Neural cell (in vitro differentiated cells): ENCODE data around the gene CSF2RB. TPM values are rescaled to one million over a fixed set of nuclear protein-coding genes. Genes with fewer than 3 reads are reported as not detected.
A peak's percentile ranks its signal among the peaks of the same experiment; 100 is the strongest.

ENCODE experiments used
- H2AFZ ChIP-seq: fragments of 200-600, 300-800 bp; sonication (generic), shearing (Covaris generic); 2 replicates; pipeline ENCODE4 v1.6.0; 2014; ENCODE audit warnings: low read depth, mild to moderate bottlenecking, antibody characterized with exemption, low read length, moderate library complexity
- H3F3A ChIP-seq: fragments of 200-600 bp; shearing (Covaris generic); 2 replicates; pipeline ENCODE4 v1.6.1; 2016; ENCODE audit warnings: mild to moderate bottlenecking, moderate library complexity, mixed read lengths, antibody characterized with exemption, low read length; ENCODE audit not compliant: insufficient read depth, poor library complexity, severe bottlenecking
- H3K27ac ChIP-seq: fragments of 200-600, 300-800 bp; sonication (generic), shearing (Covaris generic); 2 replicates; pipeline ENCODE4 v1.5.1; 2014; ENCODE audit warnings: mild to moderate bottlenecking, low read length, moderate library complexity
- H3K27me3 ChIP-seq: fragments of 300-800, 200-600 bp; sonication (generic), shearing (Covaris generic); 2 replicates; pipeline ENCODE4 v1.6.0; 2014; ENCODE audit warnings: mild to moderate bottlenecking, low read depth, low read length, moderate library complexity; ENCODE audit not compliant: insufficient read depth
- H3K36me3 ChIP-seq: fragments of 300-800, 200-600 bp; sonication (generic), shearing (Covaris generic); 2 replicates; pipeline ENCODE4 v1.5.1; 2014; ENCODE audit warnings: mild to moderate bottlenecking, antibody characterized with exemption, low read length, moderate library complexity; ENCODE audit not compliant: insufficient read depth
- H3K4me2 ChIP-seq: fragments of 300-800, 200-600 bp; sonication (generic), shearing (Covaris generic); 2 replicates; pipeline ENCODE4 v1.6.0; 2014; ENCODE audit warnings: mild to moderate bottlenecking, low read length
- H3K4me3 ChIP-seq: fragments of 300-800, 200-600 bp; sonication (generic), shearing (Covaris generic); 2 replicates; pipeline ENCODE4 v1.5.1; 2014; ENCODE audit warnings: mild to moderate bottlenecking, low read length, moderate library complexity
- H3K79me2 ChIP-seq: fragments of 200-600 bp; shearing (Covaris generic); replicated peaks from 2 replicates; pipeline ENCODE4 v1.6.0; 2014; ENCODE audit warnings: mild to moderate bottlenecking, low read length, moderate library complexity; ENCODE audit not compliant: insufficient read depth
- H3K9ac ChIP-seq: fragments of 300-800, 200-600 bp; sonication (generic), shearing (Covaris generic); 2 replicates; pipeline ENCODE4 v1.6.1; 2016; ENCODE audit warnings: mild to moderate bottlenecking, low read length, mixed read lengths
- H3K9me2 ChIP-seq: fragments of 200-600 bp; shearing (Covaris generic); 2 replicates; pipeline ENCODE4 v1.6.1; 2016; ENCODE audit warnings: mild to moderate bottlenecking, low read length, mixed read lengths; ENCODE audit not compliant: insufficient read depth
- H3K9me3 ChIP-seq: fragments of 200-600, 300-800 bp; sonication (generic), shearing (Covaris generic); 2 replicates; pipeline ENCODE4 v1.6.1; 2016; ENCODE audit warnings: mild to moderate bottlenecking, mixed run types, low read length, moderate library complexity, mixed read lengths
- H4K20me1 ChIP-seq: fragments of 200-600 bp; shearing (Covaris generic); 2 replicates; pipeline ENCODE4 v1.6.1; 2016; ENCODE audit warnings: mild to moderate bottlenecking, mixed run types; ENCODE audit not compliant: insufficient read depth
- EP300 ChIP-seq: fragments of 450-650 bp; conservative IDR thresholded peaks from 2 replicates; pipeline ENCODE4 v1.6.1; 2014; ENCODE audit warnings: antibody characterized with exemption, mild to moderate bottlenecking, moderate library complexity; ENCODE audit not compliant: poor library complexity, severe bottlenecking
- EZH2 ChIP-seq: fragments of 200-600, 300-800 bp; shearing (Covaris generic), sonication (generic); IDR thresholded peaks from 2 replicates; pipeline ENCODE4 v1.6.1; 2014; ENCODE audit warnings: antibody characterized with exemption, low read length, borderline replicate concordance, mild to moderate bottlenecking; ENCODE audit not compliant: insufficient read depth, poor library complexity, severe bottlenecking
- MXI1 ChIP-seq: fragments of 450-650 bp; conservative IDR thresholded peaks from 2 replicates; pipeline ENCODE4 v1.6.1; 2014; ENCODE audit warnings: antibody characterized with exemption, mild to moderate bottlenecking; ENCODE audit not compliant: poor library complexity, severe bottlenecking
- POLR2AphosphoS5 ChIP-seq: IDR thresholded peaks from 2 replicates; pipeline ENCODE4 v1.6.1; 2012
- RAD21 ChIP-seq: fragments of 450-650 bp; conservative IDR thresholded peaks from 2 replicates; pipeline ENCODE4 v1.6.1; 2014; ENCODE audit warnings: antibody characterized with exemption, mild to moderate bottlenecking, moderate library complexity
- SMC3 ChIP-seq: fragments of 450-650 bp; conservative IDR thresholded peaks from 2 replicates; pipeline ENCODE4 v1.6.1; 2014; ENCODE audit warnings: antibody characterized with exemption, mild to moderate bottlenecking, moderate library complexity; ENCODE audit not compliant: poor library complexity
- TAF1 ChIP-seq: IDR thresholded peaks from 2 replicates; pipeline ENCODE4 v1.6.1; 2012; ENCODE audit warnings: low read depth
- polyA plus RNA-seq: library from polyadenylated mRNA; depleted of rRNA; stranded (reverse); fragments of >200 nt; gene quantifications from 2 replicates; pipeline ENCODE4 v1.2.3, GENCODE V29; 2014
- TF ChIP-seq, protein P1 (sequence below): IDR thresholded peaks from 2 replicates; pipeline ENCODE4 v1.6.1; 2012; ENCODE audit warnings: borderline replicate concordance
- TF ChIP-seq, protein P2 (sequence below): fragments of 450-650 bp; IDR thresholded peaks from 2 replicates; pipeline ENCODE4 v1.5.1; 2014; ENCODE audit warnings: antibody characterized with exemption, mild to moderate bottlenecking, moderate library complexity; ENCODE audit not compliant: poor library complexity, severe bottlenecking

The CSF2RB gene
- polyA plus RNA-seq, 1 donor from 2014 or later: not detected

GRCh38 chr22:36873614-36874308, 39.7 kb upstream of the CSF2RB start:
- Histone ChIP-seq H3K27ac (no peak overlapping the region), H2AFZ (no peak overlapping the region), H3F3A (no peaks in the 10 kb centered on the region), H3K79me2 (no peaks in the 10 kb centered on the region), H3K9me2 (no peaks in the 10 kb centered on the region), H3K27me3 (no peaks in the 10 kb centered on the region), H4K20me1 (no peaks in the 10 kb centered on the region), H3K4me3 (no peak overlapping the region), H3K9ac (no peak overlapping the region), H3K36me3 (no peaks in the 10 kb centered on the region), H3K4me2 (no peak overlapping the region), H3K9me3 (no peaks in the 10 kb centered on the region)
- TF ChIP-seq EZH2 (no peak), TAF1 (no peak), EP300 (no peak)
- TF ChIP-seq, protein P1, sequence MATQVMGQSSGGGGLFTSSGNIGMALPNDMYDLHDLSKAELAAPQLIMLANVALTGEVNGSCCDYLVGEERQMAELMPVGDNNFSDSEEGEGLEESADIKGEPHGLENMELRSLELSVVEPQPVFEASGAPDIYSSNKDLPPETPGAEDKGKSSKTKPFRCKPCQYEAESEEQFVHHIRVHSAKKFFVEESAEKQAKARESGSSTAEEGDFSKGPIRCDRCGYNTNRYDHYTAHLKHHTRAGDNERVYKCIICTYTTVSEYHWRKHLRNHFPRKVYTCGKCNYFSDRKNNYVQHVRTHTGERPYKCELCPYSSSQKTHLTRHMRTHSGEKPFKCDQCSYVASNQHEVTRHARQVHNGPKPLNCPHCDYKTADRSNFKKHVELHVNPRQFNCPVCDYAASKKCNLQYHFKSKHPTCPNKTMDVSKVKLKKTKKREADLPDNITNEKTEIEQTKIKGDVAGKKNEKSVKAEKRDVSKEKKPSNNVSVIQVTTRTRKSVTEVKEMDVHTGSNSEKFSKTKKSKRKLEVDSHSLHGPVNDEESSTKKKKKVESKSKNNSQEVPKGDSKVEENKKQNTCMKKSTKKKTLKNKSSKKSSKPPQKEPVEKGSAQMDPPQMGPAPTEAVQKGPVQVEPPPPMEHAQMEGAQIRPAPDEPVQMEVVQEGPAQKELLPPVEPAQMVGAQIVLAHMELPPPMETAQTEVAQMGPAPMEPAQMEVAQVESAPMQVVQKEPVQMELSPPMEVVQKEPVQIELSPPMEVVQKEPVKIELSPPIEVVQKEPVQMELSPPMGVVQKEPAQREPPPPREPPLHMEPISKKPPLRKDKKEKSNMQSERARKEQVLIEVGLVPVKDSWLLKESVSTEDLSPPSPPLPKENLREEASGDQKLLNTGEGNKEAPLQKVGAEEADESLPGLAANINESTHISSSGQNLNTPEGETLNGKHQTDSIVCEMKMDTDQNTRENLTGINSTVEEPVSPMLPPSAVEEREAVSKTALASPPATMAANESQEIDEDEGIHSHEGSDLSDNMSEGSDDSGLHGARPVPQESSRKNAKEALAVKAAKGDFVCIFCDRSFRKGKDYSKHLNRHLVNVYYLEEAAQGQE: no peak
- TF ChIP-seq, protein P2, sequence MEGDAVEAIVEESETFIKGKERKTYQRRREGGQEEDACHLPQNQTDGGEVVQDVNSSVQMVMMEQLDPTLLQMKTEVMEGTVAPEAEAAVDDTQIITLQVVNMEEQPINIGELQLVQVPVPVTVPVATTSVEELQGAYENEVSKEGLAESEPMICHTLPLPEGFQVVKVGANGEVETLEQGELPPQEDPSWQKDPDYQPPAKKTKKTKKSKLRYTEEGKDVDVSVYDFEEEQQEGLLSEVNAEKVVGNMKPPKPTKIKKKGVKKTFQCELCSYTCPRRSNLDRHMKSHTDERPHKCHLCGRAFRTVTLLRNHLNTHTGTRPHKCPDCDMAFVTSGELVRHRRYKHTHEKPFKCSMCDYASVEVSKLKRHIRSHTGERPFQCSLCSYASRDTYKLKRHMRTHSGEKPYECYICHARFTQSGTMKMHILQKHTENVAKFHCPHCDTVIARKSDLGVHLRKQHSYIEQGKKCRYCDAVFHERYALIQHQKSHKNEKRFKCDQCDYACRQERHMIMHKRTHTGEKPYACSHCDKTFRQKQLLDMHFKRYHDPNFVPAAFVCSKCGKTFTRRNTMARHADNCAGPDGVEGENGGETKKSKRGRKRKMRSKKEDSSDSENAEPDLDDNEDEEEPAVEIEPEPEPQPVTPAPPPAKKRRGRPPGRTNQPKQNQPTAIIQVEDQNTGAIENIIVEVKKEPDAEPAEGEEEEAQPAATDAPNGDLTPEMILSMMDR: peak; percentile 33

- no peaks in the 10 kb centered on the region for H3K9me3 ChIP-seq
- no peaks in the 10 kb centered on the region for H3K9me2 ChIP-seq
- H2AFZ ChIP-seq: no peak overlapping the region
- H3F3A ChIP-seq: no peaks in the 10 kb centered on the region
- H3K9ac ChIP-seq: no peak overlapping the region
- H3K27ac ChIP-seq: no peak overlapping the region
- H3K4me3 ChIP-seq: no peak overlapping the region
- no peaks in the 10 kb centered on the region for H3K36me3 ChIP-seq
- H3K27me3 ChIP-seq: no peaks in the 10 kb centered on the region
- H4K20me1 ChIP-seq: no peaks in the 10 kb centered on the region
- H3K79me2 ChIP-seq: no peaks in the 10 kb centered on the region
- TF ChIP-seq, protein P2: no peak
- TF ChIP-seq EP300 (no peak), EZH2 (no peak), SMC3 (no peak), POLR2AphosphoS5 (no peak), RAD21 (no peak), MXI1 (no peak), TAF1 (no peak)
- TF ChIP-seq, protein P1: no peak
- H3K4me2 ChIP-seq: no peak overlapping the region
Observed at GRCh38 chr22:36874309-36874696, 39.1 kb upstream of the CSF2RB start.
